Stimulated activated naive CD8-positive, alpha-beta T cell treated with anti-CD3 and anti-CD28 coated beads, Interleukin-15, amount 100 ng/mL, for 72 hours (primary cell): Measurements from ENCODE around the gene ATP5PF.

Experiments
- ATAC-seq: fragments of 150-1000 bp; cut with Tn5 transposase; 2 replicates; pipeline ENCODE4 v1.10.0; 2021; ENCODE audit warnings: mild to moderate bottlenecking, moderate library complexity
- DNase-seq, 2 donors: peaks; one replicate each; pipeline ENCODE4 v3.0.0; 2021 to 2022
- H3K27ac Mint-ChIP-seq, 2 donors: one replicate each; pipeline ENCODE4 v1.8.0; 2022; ENCODE audit warnings: mild to moderate bottlenecking in 2 of 2, mixed read lengths in 2 of 2, moderate library complexity in 2 of 2
- H3K27me3 Mint-ChIP-seq: one replicate; pipeline ENCODE4 v1.8.0; 2022; ENCODE audit warnings: mixed read lengths
- H3K4me1 Mint-ChIP-seq: one replicate; pipeline ENCODE4 v1.8.0; 2022; ENCODE audit warnings: mild to moderate bottlenecking, mixed read lengths
- H3K4me3 Mint-ChIP-seq, 2 donors: one replicate each; pipeline ENCODE4 v1.8.0; 2022; ENCODE audit warnings: mild to moderate bottlenecking in 2 of 2, mixed read lengths in 2 of 2, moderate library complexity in 1 of 2
- H3K9me3 Mint-ChIP-seq, 2 donors: one replicate each; pipeline ENCODE4 v1.8.0; 2022; ENCODE audit warnings: mixed read lengths in 2 of 2

Gene ATP5PF

DNA sequence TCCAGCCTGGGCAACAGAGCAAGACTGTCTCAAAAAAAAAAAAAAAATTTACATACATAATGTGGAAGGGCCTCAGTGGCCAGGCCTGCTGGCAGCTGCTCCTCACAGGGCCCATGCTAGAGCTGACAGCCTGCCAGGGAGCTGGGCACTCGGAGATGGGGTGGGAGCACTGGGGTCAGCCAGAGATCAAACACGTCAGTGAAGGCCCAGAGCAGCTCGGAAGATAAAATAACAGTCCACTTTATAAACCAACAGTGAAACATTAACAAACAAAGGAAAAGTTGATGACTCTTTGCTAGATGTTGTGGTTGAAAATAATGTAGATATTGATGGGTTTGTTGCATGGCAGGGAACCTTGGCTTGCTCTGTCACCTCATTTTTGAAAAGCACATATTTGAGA, 42.7 kb downstream of the ATP5PF start:
- Mint-ChIP-seq H3K4me1 (no peaks in the 10 kb centered on the region), H3K27ac (no peak overlapping the region), H3K9me3 (no peaks in the 10 kb centered on the region), H3K27me3 (peaks cover 10% of the 10 kb centered on the region), H3K4me3 (no peak overlapping the region)
- DNase-seq: no peak
- ATAC-seq: no peak

DNA sequence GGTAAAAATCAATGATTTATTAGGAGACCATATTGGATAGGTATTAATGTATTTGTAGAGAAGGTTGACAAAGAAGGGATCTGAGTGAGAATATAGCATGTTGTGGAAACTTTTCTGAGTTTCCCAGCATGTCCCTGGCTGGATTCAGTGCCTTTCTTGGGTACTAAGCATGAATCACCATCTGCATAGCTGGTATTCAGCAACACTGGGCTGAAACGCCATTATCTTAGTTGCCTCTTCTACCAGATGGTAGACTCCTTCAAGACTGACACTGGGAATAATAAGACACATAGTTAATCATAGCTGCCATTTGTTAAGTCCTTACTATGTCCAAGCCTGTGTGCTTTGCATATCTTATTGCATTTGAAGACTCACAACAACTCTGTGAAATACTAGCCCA, 45.5 kb downstream of the ATP5PF start:
- H3K27me3 Mint-ChIP-seq: peaks cover 10% of the 10 kb centered on the region

DNA sequence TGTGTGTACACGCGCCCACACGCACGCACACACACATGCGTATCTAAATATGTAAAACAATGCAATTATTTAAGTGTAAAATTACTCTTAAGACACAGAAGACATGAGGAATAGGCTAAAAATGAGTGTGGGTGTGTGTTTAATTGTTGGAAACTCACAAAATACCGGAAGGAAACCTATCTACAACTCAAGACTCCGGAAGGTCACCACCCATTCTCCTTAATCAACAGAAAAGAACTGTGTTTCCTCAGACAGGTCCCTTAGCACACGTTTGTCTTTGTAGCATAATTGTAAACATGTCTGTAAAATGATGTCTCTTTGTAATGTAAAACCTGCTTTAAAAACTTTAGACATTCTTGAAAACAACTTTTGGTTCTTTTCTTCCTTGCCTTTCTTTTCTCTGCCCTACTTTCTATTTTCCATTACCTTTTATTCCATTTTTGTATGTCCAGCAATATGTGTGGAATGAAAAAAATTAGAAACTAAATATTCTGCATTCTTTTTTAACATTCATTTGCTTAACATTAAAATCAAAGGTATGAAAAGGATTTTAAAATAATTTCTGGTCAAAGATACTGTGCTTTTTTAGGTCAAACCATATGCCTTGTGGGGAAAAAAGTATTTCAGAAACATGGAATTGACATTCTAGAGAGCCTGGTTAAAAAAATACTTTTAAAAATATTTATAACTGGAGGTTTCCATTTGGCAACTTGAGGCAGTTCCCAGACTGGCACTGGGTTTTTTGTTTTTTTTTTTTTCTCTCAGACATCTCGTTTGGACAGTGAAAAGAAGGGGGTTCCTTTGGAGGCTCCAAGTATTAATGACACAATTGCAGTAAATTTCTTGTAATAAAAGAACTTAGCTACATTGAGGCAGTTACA, 46.2 kb downstream of the ATP5PF start:
- DNase-seq (no peak), ATAC-seq (no peak)
- Mint-ChIP-seq H3K4me3 (no peak overlapping the region), H3K27me3 (peaks cover 10% of the 10 kb centered on the region), H3K27ac (no peak overlapping the region), H3K4me1 (no peaks in the 10 kb centered on the region), H3K9me3 (no peaks in the 10 kb centered on the region)

More for the DNA sequence above, 45.5 kb downstream of the ATP5PF start:
- Mint-ChIP-seq H3K9me3 (no peaks in the 10 kb centered on the region), H3K27ac (no peak overlapping the region), H3K4me3 (no peak overlapping the region), H3K4me1 (no peaks in the 10 kb centered on the region)
- ATAC-seq (no peak), DNase-seq (no peak)

DNA sequence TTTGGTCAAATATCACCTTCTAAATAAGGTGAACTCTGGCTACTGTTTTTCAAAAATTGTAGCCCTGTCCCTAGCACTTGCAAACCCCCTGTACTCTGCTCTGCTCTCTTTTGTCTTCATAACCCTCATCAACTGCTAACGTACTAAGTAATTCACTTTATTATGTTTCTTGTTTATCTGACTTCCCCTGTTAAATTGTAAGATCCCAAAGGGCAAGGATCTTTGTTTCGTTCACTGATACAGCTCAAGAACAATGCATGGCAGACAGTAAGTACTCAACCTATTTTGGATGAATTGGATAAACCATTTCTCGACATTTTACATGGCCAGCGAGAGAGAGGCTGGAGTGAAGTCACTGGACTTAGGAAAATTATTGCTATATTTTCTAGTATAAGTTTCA, 46.9 kb downstream of the ATP5PF start:
- H3K27ac Mint-ChIP-seq: no peak overlapping the region
- H3K4me1 Mint-ChIP-seq: no peaks in the 10 kb centered on the region
- peaks cover 10% of the 10 kb centered on the region for H3K27me3 Mint-ChIP-seq
- no peak overlapping the region for H3K4me3 Mint-ChIP-seq
- no peaks in the 10 kb centered on the region for H3K9me3 Mint-ChIP-seq
- ATAC-seq (no peak), DNase-seq (no peak)

DNA sequence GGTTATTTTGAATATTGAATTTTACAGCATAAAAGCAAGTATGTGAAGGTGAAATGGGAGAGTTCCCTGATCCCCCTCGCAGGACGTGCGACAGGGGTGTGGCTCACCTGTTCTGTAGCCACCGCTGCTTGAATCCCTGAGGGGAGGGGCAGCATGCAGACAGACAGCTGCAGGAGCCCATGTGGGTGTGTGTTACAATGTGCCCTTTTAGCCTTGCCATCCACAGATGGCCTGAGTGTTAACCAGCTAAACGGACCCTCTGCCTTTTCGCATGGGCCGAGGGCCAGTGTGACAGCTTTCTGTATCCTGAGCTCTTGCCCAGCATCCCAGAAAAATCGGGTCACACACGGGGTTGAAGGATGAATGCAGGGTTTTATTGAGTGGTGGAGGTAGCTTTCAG, 52.3 kb downstream of the ATP5PF start:
- no peak for ATAC-seq
- no peaks in the 10 kb centered on the region for H3K27me3 Mint-ChIP-seq
- H3K27ac Mint-ChIP-seq: no peak overlapping the region
- no peak for DNase-seq
- no peak overlapping the region for H3K4me3 Mint-ChIP-seq
- H3K9me3 Mint-ChIP-seq: no peaks in the 10 kb centered on the region
- no peaks in the 10 kb centered on the region for H3K4me1 Mint-ChIP-seq

DNA sequence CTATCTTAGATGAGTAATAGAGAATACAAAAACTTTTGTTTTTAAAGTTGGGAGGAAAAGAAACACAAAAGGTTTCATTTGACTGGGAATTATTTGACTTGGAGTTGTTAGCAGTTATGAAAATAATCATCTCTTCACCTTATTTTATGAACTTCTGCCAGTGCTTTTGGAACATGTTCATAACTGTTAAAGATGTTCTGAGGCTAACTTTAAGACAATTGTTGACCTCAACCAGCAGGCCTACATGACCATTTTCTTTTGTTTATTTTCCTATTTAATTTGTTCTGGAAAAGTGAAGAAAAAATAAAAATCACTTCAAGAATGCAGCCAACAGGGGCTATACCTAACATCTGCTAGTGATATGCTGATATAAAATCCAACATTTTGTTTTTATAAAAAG, 58.3 kb downstream of the ATP5PF start:
- no peaks in the 10 kb centered on the region for H3K27me3 Mint-ChIP-seq
- ATAC-seq: no peak
- no peak overlapping the region for H3K27ac Mint-ChIP-seq
- H3K4me3 Mint-ChIP-seq: no peak overlapping the region
- no peak for DNase-seq
- H3K9me3 Mint-ChIP-seq: peaks cover 0 to 14% of the 10 kb centered on the region in 2 donors
- no peaks in the 10 kb centered on the region for H3K4me1 Mint-ChIP-seq
